Measurements from ENCODE around the gene HOOK1.

HOOK1 gene
- total RNA-seq, result 32.1 reads per million, percentile 58 among the genes with 10 or more reads in this experiment

DNA sequence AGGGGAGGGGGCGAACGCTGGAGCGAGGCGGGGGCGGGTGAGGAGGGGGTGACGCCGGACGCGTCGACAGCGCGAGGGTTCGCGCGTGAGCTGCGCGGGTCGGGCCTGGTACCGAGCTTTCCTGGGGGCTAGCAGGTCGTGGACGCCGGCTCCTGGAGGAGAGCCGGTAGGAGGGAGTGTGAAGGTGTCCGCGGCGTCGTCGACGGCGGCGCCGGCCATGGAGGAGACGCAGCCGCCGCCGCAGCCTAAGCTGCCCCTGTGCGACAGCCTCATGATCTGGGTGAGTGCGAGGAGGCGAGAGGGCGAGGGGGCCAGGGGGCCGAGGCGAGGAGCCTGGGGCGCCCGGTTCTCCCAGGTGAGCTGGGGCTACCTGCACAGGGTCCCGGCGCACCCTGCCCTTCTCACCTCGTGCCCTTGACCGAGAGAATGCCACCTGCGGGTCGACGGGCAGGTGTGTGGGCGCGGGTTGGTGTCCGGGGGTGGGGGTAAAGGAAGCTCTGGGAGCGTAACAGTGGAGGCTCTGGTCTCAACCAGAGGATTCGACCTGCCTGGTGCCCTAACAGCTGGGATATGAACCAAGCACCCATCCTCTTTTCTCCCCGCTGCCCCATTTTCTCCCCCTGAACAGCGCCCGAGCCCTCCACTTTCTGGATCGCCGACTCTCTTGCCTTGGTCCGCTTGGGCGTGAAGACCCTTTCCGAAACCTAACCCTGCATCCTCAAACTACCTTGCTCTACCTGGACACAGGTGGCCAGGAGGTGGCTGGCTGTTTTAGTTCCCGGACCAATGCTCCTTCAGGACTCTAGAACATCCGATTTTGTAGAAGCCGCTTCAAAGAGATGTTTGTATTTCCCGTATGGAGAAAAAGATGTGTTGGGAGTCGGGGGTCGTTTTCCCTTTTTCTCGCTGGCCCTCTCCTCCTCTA, at the start of gene HOOK1:
Gene HOOK1 (plus strand): TSS at position 49 of the 925 bp plus-strand sequence. CDS start 169 bp downstream, at position 218.
- no peak for DNase-seq

DNA sequence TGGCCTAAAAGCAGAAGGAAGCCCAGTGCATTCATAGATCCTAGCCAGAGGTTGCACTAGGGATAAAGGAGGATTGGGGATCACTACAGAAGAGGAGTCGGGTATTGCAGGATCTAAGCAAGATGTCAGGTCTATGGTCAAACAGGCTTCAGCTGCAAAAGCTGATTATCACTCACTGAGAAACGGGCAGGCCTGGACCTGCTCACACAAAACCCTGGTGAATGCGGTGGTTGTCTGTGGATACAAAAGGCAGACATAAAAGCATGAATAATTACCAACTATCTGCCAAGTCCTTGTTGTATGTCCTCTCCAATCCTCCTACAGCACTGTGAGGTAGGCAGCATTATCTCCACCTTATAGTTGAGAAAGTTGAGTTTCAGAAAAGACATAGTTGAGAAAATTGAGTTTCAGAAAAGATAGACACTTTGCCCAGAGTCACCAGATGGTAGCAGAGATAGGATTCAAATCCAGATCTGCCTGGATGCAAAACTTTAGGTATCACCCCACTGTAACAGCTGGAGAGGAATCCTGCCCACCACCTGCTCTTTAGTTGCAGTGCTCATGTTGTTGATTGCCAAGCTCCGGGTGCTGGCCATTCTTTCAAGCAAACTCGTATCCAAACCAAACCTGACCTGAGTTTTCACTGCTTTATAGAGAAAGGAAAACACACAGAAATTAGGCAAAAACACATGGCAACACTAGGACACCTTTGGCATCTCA, 49.6 kb upstream of the HOOK1 start:
- DNase-seq, result no peak

DNA sequence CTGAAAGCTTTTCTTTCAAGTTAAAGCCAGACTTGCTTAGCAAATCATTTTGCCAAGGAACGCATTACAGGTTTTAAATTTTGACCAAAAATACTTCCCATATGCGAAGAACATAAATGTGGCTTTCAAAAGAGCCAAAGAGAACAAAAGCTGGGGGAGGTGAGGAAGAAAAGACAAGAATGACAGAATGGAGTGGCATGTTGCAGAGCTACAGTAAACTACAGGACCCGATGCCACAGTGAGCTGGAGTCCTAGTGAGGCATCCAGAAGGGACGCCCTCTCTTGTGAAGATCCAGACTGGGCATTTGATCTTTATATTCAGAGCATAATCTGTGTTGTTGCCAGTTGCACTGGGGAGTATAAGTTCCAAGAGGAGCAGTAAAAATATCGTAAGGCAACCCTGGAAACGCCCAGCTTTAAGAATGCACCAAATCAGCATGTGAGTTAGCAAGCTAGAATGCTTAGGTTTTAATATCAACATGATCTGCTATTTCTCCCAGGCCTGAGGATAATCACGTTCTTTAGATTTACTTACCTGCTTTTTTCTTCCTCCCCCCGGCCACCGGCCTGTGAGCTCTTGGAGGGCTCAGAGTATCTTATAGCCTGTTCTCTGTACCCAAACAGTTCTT, 48.4 kb upstream of the HOOK1 start:
- DNase-seq, result no peak

DNA sequence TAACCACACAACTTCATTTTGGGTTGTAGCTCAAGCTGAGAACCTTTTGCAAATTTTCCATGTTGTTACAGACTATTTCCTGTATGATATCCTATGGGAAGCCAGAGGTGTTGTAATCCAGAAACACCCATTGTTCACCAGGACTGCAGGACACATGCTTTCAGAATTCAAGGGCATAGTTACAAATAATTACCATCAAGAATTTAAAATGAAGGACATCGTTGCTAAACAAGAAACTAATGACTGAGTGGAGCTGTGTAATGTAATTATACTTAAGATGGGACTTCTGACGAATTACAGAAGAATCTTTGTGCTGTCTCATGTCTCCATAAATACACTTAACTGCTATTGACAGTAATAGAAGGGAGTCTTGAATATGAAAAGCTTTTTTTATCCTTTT, 47.6 kb upstream of the HOOK1 start:
- DNase-seq, result no peak

DNA sequence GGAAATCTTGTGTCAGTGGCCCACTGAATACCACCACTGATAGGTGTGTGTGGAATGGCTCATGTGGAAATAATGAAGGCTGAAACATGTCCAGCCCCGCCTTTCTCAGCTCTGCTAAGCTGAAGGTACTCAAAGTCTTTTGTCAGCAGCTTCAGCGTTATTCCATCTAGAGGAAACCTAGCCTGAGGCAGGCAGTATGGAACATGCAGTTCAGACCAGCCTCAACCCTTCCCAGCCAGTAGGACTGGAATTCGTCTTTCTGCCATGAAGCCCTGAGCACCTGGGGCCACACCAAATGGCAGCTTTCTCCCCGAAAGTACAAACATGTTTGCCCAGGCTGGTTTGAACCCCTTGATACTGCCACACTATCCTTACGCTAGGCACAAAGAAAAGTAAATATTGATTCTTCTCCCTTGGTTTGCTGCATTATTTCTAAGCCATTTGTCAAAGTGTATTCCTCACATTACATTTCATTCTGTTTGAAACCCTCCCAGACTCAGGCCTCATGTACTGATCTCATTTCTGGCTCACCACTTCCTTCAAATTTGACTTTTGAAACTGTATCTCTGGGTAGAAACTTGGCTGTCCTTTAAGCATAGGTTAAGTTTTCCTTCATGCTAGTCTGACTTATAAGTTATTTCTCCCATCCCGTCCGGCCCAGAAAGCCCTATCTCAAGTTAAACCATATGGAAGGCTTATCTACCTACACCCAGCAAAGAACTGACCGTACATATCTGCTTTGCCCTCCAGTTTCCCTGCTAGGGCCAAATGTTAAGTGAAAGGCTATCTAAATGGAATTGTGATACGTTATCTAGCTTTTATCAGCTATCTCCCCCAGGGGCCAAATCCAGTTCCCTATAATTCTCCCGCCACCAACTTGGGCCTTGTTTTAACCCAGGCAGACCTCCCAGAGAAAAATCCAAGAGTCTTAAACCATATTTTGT, 45.7 kb upstream of the HOOK1 start:
- DNase-seq, result no peak

DNA sequence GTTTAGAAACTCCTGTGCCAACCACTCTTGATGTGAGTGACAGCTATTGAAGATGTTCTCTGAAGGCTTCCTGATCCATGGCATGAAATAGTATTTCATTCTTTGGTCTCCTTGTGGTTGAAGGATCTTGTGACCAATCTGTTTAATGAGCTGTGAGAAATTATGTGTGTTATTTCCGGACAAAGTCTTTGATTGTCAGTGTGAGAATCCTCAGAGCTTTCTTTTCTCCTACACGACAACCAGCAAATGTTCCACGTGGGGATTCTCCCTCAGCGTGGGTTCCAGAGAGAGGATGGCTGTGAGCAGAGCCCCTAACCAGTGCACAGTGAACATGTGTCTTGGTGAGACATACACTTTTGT, 45.0 kb upstream of the HOOK1 start:
- DNase-seq, result no peak

DNA sequence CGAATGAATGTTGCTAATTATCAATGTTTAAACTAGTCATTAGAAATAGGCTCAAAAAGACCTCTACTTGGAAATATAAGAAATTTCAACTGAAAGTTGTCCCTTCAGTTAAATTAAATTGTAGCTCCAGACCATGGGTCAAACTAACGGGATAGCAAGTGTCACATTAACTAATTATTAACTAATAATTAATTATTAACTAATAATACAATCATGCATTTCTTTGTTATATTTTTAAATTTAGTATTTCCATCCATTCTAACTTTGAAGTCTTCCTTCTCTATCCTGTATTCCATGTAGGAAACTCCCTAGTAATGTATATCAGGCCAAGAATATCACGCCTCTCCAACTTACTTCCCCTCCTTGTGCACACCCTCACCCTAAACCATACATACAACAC, 43.4 kb upstream of the HOOK1 start:
- DNase-seq, result no peak

DNA sequence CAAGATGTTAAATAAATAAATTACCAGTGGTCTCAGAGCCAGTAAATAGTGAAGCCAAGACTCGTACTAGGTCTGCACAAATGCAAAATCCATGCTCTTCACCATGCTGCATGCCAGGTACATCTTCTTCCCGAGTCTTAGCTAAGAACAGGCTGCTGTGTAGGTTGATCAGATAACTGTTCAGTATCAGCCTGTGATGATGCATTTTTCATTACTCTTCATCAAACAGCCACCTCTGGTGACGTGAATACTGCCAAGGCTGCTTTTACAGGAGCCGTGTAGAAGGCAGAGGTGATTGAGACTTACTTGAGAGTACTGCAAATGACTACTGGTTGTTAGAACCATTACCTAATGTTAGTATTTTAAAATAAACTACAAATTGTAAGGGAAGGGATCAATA, 39.3 kb upstream of the HOOK1 start:
- DNase-seq, result no peak

DNA sequence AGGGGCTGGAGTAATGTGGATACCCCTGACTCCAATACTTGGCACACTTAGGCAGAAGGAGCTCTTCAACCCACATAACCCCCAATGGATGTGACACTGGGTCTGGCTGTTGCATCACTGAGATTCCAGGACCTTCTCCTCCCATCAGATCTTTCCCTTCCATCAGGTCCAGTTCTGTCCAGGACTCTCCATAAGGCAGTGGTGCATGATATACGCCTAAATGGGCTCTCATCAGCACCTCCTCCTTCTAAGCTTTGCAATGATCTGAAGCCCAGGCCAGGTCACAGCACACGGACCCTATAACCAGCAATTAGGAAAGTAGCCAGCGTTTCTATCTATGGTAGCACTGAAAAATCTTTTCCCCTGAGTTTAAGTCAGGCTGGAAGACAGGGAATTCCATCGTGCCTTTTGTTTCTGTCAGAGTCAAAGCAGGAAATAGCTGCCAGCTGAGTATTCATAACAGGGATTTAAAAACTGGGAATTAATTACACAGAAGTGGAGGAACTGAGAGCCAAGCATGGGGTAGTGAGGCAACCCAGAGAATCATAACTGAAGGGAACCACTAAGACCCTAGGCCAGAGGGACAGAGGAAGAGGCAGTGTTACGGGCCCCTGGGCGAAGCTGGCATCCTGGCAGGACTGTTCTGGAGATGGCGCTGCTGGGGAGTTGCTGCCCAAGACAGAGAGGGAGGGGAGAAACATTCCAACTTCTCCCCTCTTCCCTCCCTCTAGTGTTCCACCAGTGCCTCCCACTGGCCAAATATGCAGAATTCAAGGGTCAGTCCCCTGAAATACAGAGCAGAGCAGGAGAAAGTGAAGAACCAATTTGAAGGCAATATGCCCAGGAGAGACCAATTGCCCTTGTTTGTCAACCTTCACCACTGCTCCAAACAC, 37.5 kb upstream of the HOOK1 start:
- no peak for DNase-seq

DNA sequence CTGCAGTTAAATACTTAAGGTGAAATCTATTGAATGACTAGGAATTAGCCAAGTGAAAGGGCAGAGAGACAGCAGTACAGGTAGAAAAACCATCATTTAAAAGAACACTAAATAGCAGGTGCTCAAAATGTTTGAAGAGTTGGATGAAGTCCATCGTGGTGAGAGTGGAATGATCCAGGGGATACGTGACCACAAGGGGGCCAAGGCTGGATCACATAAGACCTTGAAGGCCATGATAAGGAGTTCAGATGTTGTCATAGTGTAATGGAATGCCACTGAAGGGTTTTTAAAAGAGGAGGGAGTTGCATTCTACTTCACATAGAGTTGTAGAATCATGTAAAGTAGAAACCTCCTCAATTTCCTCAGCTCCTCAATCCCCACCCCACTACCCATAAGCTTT, 34.8 kb upstream of the HOOK1 start:
- DNase-seq, result no peak

DNA sequence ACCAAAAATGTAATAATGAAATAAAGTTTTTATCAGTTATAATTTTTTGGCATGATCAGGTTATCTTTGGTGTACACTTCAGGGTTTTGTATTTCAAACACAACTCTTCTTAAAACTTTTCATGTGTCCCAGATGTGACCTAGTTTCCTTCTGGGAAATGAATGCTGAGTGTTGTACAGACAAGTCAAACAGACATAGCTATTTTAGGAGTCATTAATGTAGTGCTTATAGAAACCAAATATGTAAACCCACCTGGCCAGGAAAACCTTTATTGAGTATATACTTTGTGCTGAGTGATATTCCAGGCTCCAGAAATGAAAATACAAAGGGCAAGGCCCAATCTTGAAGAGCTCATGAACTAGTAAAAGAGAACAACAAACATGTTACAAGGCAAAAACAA, 25.9 kb upstream of the HOOK1 start:
- no peak for DNase-seq

DNA sequence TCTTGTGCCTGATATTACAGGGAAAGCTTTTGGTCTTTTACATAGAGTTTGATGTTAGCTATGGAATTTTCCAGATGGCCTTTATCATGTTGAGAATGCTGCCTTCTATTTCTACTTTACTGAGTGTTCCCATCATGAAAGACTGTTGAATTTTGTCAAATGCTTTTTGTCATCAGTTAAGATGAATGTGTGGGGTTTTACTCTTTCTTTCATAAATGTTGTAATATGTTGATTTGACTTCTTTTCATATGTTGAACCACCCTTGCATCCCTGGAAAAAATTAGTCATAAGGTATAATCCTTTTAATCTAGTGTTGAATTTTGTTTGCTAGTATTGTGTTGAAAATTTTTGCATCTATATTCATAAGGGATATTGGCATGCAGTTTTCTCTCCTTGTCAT, 16.1 kb upstream of the HOOK1 start:
- no peak for DNase-seq

DNA sequence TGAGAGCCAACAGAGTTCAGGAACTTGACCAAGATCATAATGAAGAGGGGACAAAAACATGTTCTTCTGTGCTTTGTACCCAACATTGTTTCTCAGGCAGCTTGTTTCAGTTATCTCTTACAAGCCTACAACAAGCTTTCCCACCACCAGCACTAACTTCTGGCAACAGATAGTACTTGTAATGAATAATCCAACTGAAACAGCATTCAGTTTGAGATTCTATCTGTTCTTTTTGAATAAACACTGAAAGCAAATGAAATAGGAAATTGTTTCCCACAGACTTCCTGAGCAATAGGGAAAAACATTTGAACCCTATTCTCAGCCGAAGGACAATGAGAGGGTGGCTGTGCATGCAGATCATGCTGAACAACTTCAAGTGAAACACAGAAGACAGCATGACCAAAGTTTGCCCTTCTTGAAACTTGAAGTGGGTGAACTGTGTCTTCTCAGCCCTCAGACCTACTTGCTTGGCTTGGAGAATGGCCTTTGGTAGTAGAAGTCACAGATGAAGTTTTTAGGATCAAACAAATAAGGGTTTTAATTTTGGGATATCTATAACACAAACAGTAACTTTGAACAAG, 11.2 kb upstream of the HOOK1 start:
- DNase-seq, result no peak

DNA sequence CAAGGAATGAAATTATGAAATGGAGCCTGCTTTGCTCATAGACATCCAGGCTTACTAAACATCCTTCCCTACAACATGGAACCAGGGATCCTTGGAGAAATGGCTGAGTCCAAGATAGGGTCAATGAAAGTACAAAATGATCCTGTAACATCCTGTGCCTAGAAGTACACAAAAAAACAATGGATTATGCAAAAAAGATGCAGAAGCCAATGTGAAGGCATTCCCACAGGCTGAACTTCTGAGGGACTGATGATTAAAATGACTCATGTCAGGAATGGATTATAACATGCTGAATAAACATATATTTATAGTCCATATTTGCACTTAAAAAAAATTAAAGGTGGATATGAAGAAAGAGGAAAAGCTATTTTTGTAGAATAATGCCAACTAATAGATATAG, 10.4 kb upstream of the HOOK1 start:
- DNase-seq, result no peak

DNA sequence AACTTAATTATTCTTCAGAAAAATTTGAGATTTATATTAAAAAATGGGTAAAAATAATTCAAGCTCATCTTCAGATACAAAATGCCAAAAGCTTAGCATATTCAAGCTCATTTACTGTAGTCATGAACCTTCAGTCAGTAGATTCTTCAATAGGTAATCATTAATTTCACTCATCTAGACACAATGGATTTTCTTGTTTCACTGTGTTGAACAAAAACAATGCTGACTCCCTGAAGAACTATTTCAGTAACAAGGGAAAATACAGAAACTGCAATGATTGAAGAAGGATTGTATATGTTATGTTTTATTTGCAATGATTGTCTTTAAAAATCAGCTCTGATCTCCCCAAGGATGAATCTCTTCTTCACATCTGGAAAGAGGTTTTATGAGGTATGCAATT, 9.2 kb upstream of the HOOK1 start:
- no peak for DNase-seq

DNA sequence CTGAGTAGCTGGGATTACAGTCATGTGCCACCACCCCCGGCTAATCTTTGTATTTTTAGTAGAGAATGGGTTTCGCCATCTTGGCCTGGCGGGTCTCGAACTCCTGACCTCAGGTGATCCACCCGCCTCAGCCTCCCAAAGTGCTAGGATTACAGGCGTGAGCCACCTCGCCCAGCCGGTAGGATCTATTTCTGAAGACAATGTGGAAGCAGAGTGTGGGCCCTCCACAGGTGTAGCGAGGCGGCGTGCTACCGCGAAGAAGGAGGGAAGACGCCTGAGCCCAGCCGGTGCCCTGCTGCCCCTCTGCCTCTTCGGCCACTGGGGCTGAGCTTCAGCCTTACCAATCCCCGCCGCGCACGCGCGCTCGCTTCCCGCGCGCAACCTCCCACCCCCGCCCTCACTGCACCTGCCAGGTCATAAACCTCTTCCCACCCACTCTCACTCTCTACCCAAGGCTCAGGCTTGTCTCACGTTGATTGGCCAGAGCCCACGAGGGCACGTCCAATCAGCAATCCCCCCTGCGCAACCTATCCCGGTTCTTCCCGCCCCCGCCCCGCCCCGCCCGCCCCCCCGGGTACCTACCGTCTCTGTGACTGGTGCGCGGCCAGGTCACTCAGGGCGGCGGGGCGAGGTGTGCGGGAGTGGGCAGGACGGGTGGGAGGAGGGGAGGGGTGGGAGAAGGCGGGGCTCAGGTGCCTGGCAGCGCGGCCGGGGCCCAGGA, 409 bp upstream of the HOOK1 start:
- peak; percentile 76 for DNase-seq

DNA sequence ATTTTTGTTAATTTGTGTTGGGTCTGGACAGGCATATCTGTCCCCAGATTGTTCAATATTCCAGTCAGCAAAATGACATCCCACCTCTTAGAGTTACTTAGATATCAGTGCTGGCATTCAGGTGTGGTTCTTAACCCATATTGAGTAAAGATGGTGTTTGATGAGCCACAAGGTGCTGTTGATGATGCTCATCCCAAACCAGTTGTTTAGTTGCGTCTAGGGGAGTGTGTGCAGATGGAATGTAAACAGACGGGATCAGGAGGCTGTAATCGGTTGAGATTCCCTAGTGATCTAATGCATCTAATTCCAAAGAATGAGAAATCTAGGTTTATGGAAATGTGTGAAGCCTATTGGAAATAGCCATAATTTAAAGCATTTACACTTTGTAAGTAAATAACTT, 1.1 kb downstream of the HOOK1 start:
- no peak for DNase-seq

DNA sequence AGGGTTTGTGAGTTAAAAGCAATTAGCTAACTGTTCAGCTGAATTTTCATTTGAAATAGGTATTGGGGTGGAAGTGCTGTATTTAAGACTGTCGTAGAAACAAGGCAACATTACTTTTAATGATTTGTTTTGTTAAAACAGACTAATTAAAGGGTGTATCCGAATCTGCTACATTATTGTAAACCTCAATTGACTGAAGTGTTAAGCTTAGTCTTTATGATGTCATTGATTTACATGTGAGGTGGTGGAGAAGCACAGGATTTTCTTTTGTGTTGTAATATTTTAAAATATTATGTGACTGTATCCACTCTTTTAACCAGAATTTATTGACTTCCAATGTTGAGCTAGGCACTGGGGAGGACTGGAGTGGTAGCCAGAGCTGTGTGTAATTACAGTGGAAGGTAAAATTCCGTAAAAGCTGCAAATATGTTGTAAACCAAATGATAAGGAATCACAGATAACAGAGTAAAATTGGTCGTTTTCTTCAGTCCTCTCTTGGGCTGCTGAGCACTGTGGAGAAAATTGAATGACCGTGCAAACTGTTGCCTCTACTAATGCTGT, 1.6 kb downstream of the HOOK1 start:
- DNase-seq, result no peak

DNA sequence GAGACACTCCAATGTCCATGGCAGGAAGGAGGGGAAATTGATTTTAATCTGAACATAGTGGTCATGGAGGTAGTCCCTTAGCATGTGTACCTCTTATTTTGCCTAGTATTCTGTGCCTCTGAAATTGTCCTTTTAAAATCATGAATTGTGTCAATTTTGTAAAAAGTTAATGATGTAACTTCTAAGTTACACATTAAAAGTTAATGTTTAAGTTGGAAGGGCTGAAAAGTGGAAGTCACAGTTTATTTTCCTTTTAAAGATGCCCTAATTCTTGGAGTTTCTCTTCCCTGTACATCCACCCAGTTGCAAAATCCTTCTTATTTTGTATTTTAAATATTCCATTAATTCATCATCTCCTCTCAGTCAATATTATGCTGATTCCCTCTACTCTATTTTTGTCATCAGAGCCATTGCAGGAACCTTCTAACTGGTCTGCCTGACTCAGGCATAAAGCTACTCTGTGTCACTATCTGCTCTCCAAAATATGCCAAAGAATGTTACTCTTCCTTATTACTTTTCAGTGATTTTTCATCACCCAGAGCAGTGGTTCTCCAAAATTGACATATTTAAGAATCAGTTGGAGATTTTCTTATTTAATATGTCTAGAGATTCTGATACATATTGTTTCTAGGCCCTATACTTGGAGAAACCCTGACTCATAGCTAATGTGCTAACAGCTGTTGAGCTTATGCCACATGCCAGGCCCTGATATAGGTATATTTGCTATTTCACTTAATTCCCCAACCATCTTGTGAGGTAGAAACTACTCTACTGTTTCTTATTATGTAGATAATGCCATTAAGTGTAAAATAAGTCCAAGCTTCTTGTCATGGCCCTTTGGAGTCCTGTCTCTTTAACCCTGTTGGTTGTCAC, 5.1 kb downstream of the HOOK1 start:
- DNase-seq, result no peak

All from effector CD4-positive, alpha-beta T cell (primary cell).